GM13977 (cell line): ENCODE measurements around the gene NFIC.
"Not testable (repeated sequence)": the region's sequence is repeated elsewhere in the genome, so short reads cannot be mapped to it uniquely, and the experiment has no call there.

Experiments
- DNase-seq: peaks from one replicate; pipeline ENCODE4 v3.0.0; 2012; ENCODE audit warnings: low spot score
- CTCF ChIP-seq: IDR thresholded peaks from 2 replicates; pipeline ENCODE4 v1.5.1; 2012; ENCODE audit warnings: mild to moderate bottlenecking, control low read depth; ENCODE audit not compliant: insufficient read depth; ENCODE audit errors: extremely low read depth, missing control alignments
- in situ Hi-C: fragments of 300-500 bp; cut with MboI; formaldehyde crosslinking; loops from one replicate; pipeline ENCODE4 v1.12.0; 2022; ENCODE audit warnings: low sequenced_read_pairs, low pct_unique_long_range_greater_than_20kb, mixed read lengths, inconsistent platforms; ENCODE audit not compliant: unreplicated experiment

NFIC gene

GRCh38 chr19:3441089-3441985 is 75.0 kb downstream of the NFIC start:
- no peak for DNase-seq
- in situ Hi-C loops: no loop called here
- no peak for TF ChIP-seq CTCF

- no peak for TF ChIP-seq CTCF
- in situ Hi-C loops: no loop called here
- no peak for DNase-seq
Observed at GRCh38 chr19:3441986-3442329, 75.6 kb downstream of the NFIC start.

DNA sequence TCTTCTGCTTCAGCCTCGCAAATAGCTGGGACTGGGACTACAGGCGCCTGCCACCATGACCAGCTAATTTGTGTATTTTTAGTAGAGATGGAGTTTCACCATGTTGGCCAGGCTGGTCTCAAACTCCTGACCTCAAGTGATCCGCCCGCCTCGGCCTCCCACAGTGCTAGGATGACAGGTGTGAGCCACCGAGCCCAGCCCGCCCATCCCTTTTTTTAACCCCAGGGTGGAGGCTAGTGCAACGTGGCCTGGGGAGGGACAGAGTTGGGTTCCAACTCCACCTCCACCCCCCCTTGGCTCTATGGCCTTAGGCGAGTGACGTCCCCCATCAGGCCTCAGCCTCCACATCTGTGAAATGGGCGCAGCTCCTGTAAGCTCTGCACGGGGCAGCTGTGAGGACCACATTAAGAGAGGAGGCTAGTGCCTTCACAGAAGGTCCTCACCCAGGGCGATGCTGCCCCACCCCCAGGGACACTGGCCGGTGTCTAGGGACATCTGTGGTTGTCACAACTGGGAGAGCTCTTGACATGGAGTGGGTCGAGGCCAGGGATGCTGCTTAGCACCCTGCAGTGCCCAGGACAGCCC is 76.2 kb downstream of the NFIC start:
- DNase-seq: no peak
- TF ChIP-seq CTCF: no peak
- in situ Hi-C loops: no loop called here

- TF ChIP-seq CTCF: no peak
- in situ Hi-C loops: no loop called here
- DNase-seq: no peak
Observed at GRCh38 chr19:3443840-3444694, 77.7 kb downstream of the NFIC start.

DNA sequence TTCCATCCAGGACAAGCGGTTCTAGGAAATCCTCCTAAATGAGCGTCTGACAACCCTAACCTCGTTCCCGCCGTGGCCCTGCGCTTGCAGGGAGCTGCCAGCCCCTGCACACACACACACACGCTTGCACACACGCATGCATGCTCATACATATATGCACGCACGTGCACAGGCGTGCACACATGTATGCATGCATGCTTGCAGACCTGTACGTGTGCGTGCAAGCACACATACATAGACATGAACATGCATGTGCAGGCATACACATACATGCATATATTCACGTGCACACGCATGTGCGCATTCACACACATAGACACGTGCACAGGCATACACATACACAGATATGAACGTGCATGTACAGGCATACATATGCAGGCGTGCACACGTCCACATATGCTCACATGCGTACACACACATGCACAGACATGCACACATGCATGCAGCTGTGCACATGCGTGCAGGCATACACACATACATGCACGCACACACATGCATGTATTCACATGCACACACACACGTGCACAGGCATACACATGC is 78.4 kb downstream of the NFIC start:
- TF ChIP-seq CTCF: no peak
- in situ Hi-C loops: no loop called here

GRCh38 chr19:3446657-3447056 is 80.3 kb downstream of the NFIC start:
- in situ Hi-C loops, DNase-seq: not testable (repeated sequence)

More for the DNA sequence above, 78.4 kb downstream of the NFIC start:
- DNase-seq: no peak
